HG02623 (cell line): ENCODE data around the gene ADH7.

Source experiments
- ATAC-seq: cut with Tn5 transposase; IDR thresholded peaks from one replicate; pipeline ENCODE4 v1.9.1; 2021; ENCODE audit warnings: moderate library complexity; ENCODE audit not compliant: unreplicated experiment

The ADH7 gene

DNA sequence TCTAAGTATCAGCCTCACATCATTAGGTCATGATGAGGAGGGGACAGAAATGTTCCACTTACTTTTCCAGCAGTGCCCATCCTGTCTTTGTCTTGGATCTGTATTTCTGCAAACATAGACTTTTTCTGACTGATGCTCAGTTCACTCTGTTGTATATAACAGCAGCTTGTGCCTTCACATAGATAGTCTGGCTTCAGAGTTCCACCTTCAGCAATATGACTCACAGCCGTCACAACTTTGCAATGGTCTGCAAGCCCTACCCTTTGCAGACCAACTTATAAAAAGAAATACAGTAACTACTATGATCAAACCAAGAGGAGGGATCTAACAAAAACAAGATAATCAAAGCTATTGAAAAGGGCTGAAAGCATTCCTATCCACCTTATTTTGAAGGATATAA lies at the start of gene ADH7:
Gene ADH7 (minus strand): TSS at position 189 of the 400 bp plus-strand sequence. CDS start 109 bp downstream, at position 80.
- no peak for ATAC-seq

DNA sequence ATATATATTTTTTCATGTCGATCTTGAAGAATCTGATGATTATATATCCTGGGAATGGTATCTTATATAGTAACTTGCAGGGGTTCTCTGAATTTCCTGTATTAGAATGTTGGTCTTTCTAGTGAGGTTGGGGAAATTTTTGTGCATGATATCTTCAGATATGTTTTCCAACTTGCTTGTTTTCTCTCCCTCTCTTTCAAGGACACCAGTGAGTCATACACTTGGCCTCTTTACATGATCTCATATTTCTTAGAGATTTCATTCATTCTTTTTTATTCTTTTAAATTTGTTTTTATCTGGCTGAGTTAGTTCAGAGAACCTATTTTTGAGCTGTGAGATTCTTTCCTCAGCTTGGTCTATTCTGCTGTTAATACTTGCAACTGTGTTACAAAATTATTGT lies 48.5 kb upstream of the ADH7 start:
- ATAC-seq, result no peak

DNA sequence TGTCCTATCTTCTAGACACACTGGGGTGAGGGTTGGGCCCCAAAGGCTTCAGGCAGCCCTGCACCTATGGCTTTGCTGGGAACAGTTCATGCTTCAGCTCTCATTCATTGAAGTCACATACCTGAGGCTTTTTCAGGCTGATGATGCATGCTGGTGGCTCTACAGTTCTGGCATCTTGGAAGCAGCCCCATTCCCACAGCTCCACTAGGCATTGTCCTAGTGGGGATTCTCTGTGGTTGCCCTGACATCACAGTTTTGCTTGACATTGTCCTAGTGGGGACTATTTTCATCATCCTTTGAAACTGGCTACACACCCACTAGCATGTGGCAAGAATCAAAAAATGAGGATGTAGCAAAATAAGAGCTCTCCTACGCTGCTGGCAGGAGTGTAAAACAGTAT lies 38.0 kb upstream of the ADH7 start:
- no peak for ATAC-seq

DNA sequence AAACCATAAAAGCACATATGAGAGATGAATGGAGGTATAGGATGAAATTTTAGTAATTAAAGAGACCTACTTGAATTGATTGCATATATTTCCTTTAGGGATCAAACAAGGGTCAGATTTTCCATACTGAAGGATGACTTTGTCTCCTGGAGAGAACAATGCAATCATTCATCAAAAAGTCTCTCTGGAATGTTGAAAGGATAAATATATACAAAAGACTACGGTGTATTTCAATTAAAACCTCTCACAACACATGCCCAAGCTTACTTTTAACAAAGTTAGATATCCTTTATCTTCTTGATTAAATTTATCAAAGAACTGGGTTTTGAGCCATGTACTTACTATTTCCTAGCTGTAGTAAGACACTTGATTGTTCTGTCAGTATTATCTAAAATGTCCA lies 36.8 kb upstream of the ADH7 start:
- no peak for ATAC-seq

DNA sequence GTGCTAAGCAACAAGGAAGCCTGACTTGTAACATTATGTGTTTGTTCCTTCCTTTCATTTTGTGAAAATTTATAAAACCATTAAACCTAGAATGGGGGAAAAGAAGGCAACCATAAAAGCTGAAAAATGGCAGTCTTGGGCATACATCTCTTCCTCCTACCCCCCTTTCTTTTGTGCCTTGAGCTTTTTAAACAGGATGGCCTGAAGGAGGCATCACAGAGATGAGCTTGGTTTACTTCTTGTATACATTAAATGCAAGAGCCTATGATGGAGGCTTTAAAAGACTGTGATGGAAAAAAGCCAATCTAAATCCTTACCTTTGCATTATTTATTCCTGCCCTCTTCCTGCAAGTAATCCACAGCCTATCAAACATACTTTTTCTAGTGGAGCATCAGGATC lies 36.2 kb upstream of the ADH7 start:
- ATAC-seq, result no peak

DNA sequence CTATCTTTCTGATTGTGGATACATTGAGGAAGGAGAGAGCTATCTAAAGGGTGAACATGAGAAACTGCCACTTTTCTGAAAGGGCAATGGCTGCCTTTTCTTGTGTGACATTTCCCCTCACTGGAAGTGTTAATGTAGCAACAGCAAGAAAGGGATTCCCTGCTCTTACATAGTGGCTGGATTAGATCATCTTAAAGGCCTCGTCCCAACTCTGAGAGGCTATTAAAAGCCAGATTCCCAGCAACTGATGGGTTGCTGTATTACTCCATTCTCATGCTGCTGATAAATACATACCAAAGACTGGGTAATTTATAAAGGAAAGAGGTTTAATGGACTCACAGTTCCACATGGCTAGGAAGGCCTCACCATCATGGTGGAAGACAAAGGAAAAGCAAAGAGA lies 33.7 kb upstream of the ADH7 start:
- ATAC-seq, result no peak

DNA sequence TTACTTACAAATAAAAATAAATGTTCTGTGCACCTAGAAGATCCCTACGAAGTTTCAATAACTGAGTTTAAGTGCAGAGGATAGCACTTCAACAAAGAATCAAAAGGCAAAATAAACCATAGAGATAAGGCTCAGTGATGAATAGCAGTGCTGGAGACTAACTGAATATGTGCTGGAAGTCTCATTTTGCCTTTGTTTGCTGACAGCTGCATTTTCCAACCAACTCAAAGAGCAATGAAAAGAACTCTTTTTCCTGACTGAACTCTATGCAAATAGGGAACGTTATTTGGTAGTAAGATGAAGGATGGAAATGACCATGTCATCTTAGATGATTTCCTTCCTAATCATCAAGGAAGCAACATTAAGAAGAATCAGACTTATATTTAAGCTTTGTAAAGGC lies 32.7 kb upstream of the ADH7 start:
- ATAC-seq, result no peak

DNA sequence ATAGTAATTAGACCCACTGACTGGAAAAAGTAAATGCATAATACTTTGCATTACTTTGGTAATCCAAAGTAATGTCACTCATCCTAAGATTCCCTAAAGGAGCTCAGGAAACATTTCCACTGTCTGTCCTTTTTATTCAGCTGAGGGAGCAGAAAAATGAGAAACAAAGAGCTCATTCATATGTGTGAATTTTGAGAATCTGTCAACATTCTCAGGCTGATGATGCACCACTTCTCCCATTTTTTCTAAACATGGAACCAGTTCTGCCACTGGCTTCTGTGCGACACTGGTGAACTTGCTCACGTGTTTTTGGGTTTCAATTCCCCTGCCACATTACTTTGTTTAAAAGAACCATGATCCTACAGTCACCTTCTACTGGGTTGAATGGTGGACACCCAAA lies 28.4 kb upstream of the ADH7 start:
- ATAC-seq, result no peak

DNA sequence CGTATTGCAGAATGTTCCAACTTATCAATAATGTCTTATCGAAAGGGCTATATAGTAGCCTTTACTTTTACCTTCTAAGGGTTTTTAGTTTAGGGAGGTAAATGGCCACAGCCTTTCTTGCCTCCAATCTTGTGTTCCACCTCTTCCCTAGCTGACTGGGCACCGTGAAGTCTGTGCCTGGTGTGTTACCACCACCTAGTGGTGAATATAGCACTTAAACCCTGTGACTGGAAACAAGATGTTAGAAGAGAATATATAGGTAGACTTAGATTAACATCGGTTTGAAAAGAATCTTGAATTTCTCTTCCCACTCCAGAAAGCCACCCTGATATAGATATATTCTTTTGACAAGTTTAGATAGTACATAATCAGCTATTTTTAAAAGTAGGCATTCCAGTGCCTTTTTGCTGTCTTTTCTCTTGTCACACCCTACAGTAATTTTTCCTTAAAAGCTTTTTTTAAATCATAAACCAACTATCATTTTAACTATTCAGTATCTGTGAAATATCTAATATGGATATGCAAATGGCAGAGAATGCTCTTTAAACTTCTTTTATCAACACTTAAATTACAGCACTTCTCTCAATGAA lies 27.8 kb upstream of the ADH7 start:
- peak; percentile 96 for ATAC-seq

DNA sequence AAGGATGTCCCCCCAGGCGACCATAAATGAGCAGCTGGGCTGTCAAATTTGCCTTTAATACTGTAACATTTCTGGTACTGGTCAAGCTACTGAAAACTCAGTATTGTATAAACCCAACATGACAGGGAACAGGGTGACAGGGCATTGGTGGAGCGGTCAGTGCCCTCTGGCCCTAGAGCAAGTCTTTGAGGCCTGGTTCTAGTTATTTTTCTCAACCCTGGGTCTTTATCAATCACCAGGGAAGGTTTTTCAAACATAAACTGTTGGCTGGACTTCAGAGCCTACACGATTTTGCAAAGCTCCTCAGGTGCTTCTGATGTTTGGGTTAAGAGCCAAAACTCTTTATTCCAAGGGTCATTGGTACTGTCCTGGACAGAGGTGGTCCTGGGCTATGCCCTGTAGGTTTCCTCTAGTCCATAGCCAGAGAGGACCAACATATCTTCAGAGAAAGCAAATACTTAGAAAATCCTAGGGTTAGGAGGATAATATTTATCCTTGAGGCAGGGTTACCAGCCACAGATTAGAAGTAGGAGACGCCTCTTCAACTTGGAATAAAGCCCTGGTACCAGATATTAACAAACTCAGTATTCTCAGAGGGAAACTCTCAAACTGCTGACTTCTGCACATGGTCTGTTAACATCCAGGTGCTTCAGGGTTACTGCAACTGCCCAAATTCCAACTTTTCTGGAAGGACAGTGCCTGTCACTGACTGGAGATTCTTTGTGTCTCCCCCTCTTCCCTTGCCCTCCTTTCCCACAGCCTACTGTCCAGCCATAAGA lies 26.7 kb upstream of the ADH7 start:
- ATAC-seq, result no peak

DNA sequence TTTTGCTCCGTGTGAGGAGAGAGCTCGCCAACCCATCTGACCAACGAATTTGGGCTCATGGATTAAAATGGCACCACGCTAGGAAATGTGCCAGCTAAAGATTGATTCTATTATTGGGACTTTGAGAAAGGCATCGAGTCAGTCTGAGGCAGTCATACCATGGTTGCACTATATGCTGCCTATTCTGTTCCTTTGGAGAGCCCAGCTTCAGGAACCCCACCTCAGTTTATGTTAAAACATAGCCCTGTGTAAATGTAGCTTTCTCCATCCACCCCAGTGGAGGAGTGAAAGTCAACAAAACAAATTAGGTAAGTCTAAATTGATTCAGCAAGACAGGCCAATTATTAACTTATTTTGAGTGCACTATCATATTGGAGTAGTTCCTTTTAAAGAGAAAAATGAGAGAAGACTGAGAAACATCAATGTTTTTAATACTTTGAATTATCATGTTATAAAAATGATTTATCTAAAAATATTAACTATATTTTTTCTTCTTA lies 24.5 kb upstream of the ADH7 start:
- ATAC-seq, result no peak

DNA sequence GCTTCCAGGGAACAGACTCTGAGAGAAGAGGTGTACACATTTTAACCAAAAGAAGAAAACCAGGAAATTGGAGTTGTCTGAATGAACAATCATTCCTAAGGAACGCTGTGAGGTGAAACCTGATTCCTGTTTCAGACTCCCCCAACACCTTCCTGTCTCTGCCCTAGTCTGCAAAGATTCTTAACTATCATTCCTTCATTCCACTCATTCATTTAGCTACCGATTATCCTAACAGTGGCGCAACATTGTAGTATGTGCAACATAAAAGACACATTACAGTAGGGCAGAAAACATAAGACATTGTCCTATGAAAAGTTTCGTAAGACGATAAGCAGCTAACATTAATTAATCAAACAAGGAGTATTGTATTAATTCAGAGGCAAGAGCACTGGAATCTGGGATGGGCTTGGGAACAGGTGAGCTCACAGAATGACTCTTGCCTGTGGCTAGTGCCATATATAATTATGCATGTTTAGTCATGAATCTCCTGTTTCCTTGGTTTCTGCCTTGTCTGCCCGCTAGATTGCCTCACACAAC lies 23.8 kb upstream of the ADH7 start:
- no peak for ATAC-seq

DNA sequence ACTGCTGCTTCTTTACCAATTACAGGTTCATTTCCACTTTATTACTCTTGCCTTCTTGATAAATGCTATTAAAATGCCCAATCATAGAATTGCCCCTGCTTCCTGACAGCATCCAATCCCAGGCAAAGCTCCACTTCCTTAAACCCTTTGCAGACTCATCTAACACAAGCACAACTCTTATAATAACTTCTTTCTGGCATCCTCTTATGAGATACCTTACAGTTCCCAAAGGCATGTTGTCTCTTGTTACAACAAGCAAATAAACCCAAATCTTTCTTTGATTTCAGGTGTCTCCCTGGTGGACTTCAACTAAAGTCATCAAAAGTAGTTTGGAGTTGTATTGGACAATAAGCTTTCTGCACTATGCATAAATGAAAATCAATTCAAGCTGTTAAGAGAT lies 22.5 kb upstream of the ADH7 start:
- ATAC-seq, result no peak

DNA sequence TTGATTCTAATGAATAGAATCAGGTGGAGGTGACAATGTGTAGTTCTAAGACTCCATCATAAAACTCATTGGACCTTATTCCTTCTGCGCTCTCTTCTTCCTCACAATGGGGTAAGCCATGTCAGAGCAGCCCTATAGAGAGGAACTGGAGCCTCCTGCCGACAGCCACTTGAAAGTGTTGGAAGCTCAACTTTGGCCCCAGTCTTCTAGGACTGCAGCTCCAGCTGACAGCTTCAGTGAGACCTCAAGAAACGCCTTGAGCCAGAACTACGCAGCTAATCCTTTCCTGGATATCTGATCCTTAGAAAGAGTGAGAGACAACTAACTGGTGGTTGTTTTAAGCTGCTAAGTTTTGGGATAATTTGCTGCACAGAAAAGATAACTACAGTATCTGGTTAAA lies 22.1 kb upstream of the ADH7 start:
- ATAC-seq, result no peak

DNA sequence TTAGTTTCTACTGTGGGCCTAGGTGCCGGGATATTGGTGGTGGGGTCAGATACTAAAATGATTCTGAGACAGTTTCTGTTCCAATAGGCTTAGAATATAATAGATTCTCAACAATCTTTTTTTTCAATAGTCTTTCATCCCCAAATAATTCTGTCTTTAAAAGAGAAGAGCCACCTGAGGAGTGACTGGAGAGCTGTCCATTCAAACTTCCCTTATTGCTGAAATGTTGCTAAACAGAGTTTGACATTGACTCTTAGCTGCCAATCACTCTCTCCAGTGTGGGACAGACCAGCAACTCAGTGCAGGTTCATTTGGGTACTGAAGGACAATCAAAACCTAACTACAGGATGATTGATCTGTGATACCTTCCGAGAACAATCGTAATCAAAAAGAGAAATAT lies 12.4 kb upstream of the ADH7 start:
- no peak for ATAC-seq

DNA sequence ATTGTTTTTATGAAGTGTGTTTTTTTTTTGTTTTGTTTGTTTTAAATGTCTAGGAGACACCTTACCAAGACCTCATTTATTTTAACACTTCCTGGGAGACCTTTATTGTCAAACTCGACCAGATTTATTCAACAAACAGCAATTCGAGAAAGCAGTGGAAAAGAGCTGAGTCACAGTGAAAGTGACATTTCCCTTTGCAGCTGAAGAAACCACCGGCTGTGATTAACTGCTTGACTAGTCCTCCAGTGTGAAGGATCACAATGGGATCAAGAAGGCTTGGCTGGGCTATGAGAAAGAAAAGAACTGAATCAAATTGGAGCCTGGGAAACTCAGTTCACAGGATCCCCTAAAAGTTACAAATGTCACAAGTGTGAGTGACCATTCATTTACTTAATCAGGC lies 11.9 kb upstream of the ADH7 start:
- peak; percentile 90 for ATAC-seq

DNA sequence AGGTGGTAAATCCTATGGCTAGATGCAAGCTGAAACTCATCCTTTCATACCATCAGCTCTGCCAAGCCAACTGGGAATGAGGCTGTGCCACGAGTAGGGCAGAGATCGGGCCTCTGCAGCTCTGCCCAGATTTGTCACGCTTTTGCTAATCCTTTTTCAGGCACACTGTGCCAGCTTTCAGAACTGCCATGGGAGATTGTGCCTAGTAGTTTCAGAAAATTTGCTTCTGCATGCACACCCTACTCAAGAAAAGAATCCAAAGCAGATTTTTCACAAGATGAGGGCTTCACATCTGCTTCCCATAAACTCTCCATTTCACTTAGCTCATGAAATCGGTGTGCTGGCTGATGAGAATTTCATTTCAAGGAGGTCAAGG lies 3.3 kb upstream of the ADH7 start:
- no peak for ATAC-seq

DNA sequence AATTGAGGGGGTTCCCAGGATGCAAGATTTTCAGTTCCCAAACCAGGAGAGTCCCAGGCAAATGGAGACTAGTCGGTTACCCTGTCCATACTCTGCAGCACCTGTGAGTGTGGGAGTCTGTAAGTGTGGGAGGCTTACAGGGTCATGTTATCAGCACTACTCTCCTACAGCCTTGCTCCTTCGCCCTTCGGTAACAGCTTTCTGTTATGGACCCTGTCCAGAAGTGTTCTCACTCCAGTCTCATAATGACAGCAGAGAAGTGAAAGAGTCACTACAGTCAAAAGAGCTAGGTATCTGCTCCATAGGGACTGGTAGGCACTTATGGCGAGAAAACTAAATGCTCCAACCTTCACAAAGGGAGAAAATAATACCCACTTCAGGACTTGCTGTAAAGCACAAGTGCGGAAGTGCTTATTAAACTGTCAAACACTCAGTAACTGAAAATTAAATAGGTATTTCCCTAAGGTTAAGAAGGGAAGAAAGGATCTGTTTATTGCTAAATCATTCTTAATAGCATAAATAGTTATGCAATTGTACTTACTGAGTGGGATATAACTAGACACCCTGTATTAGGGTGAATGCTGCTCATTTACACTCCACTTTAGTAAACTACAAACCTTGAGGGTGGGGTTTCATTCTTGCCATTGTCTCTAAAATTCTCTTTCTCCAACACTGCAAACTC lies 2.7 kb upstream of the ADH7 start:
- ATAC-seq, result no peak

DNA sequence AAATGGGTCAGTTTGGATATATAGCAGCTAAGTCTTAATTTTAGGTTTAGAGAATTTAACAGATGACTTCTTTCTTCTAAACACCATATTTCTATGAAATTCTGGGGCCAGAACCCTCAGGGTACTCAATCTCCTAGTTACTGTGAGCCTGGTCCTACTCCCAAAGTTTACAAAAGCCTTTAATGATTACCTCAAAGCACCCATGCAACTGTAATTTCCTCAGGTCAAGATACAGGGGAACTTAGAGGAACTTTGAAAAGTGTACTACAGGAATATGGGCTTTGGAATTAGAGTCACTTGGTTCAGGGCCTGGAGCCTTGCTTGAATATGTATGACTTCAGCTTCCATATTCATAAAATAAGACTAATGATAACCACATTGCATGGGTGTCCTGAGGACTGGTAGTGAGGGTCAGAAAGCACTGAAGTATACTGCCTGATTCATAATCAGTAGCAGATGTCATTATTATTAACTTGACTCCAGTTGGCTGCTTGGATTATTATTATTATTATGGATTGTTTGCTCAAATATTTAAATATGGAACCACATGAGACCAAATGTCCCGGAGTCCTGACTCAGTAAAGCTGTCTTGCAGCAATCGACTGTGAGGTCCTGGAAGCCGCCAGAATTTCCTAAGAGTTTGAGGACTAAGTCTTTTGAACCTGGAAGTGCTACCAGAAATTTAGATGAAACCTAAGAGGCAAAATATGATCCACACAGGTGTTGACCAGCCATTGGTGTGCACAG lies 2.0 kb upstream of the ADH7 start:
- no peak for ATAC-seq

DNA sequence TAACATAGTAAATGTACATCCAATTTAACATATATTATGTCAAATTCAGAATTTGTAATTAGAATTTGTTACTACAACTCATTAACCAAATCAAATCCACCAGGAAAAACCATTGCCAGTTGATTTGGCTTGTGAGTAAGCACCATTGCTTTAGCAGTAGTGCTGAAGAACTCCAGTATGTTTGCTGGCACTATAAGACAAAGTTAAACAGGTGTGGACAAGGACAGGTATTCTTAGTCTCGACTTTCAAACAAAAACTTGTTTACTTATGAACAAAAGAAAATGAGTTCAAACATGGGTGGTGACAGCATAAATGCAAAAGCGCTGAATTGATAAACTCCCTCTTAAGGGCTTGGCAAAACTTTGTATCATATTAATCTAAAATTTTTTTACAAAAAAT lies 1.3 kb upstream of the ADH7 start:
- no peak for ATAC-seq

DNA sequence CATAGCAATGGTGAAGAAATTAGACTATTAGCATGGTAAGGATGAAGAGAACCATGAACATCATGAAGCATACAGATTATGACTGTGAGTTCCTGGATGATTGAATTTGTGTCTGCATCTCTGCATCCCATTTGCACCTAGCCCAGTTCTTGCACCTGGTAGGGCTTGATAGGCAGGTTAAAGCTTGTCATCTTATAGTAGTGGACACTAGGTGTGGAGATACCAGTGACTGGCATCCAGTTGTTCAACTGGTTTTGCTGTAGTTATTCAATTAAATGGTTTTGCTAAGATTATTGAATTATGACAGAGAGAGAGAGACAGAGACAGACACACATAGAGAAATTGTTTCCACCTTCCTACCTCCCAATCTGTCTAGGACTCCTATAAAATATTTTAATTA lies 5.0 kb downstream of the ADH7 start:
- ATAC-seq, result no peak
